HG02571 (cell line): ENCODE results near the gene IQCH.

ENCODE experiments used
- ATAC-seq: cut with Tn5 transposase; IDR thresholded peaks from one replicate; pipeline ENCODE4 v1.9.1; 2021; ENCODE audit warnings: mild to moderate bottlenecking, moderate library complexity; ENCODE audit not compliant: unreplicated experiment

Gene IQCH

GRCh38 chr15:67386947-67387346 is 132.4 kb downstream of the IQCH start:
- no peak for ATAC-seq

DNA sequence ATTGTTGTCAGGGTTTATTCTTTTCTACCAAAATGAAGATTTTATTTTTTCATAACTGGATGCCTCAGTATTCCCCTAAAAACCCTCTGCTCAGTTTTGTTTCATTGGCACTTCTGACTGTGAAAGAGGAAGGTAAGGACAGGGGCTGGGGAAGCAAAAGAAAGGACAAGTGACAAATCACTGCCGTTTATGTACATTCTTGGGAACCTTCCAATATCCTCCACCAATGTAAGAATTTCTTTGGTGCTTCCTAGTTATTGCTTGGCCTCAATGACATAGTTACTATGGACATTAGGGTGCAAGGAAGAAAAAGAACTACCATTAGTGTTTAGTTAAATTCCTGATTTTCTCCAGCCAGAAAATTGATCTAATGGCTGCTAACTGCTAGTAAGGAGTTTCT is 135.4 kb downstream of the IQCH start:
- ATAC-seq, result no peak

DNA sequence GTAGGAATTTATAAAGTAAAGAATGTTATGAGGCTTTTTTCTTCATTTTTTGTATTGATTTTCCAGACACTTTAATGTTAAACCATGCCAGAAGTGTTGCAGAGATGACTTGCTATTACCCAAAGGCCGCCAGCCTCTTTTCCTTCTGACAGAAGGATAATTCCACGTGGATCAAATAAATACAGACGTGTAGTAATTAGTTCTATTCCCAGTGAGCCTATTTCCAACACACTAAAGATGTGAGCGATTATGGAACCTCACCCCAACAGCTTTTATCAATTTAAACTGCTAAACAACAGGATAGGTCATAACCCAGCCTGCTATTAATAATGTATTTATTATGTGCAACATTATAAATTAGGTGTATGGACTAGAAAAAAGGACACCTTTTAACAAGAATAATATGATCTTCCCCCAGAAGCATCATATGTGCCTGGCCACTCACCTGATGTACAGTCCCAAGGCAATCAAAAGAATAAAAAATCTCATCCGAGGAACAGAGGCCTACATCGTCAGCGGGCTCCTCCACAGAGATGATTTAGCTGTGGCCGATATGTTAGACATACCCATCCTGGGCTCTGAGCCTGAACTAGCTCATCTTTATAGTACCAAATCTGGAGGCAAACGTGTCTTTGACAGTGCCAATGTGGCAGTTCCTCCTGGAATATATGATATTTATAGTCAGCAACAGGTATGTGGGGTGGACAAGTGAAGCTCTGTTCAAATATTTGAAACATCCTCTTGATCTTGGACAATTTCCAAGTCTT is 140.5 kb downstream of the IQCH start:
- no peak for ATAC-seq

DNA sequence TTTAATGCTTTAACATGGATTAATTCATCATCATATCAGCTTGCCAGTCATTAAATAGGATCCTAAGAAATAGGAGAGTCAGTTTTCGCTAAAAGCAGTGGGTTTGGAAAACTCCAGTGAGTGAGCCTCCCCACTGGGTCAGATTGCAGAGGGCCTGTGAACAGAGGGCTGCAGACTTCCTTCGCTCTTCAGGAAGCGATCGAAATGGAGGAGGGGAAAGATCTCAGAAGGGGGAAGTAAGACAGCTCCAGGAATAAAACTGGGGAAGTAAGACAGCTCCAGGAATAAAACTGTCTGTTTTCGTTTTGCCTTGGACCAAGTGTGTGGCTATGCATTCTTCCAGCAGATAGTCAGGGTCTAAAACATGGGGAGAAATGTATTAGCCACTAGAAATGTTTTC is 141.5 kb downstream of the IQCH start:
- no peak for ATAC-seq

DNA sequence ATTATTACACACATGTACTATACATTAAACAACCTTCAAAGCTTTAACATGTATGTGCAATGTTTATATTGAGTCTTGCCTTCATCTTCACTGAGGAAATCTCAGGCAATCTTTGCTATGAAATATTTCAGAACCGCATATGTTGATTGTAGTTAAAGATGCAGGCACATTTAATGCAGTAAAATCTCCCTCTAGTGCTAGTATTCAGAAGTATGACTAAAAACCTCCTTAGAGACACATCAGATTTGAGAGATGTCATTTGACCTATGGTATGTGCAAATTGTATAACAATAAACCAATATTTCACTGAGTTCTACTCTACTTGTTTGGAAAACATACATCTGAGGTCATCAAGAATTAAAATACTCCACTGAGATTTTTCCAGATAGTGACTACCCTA is 142.6 kb downstream of the IQCH start:
- ATAC-seq, result no peak

GRCh38 chr15:67399925-67400324 is 145.3 kb downstream of the IQCH start:
- no peak for ATAC-seq

- ATAC-seq, result no peak
These were observed 146.3 kb downstream of the IQCH start for GRCh38 chr15:67400890-67401289.

DNA sequence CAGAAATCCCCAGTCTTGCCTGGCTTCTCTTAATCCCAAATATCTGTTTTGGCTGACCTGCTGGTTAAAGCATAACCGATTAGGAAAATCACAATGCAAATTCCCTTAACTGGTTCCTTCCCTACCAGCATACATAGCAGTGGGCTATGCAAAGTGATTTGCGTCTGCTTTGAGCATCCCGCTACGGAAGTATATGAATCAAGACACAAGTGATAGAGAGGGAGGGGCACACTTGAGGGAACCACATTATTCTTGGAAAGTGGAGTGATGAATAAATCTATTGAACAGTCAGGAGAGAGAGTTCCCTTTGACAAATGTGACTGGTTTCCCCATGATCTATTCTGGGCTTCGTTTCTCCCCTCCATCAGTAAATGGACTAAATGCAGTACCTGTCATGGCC is 146.8 kb downstream of the IQCH start:
- ATAC-seq, result no peak

DNA sequence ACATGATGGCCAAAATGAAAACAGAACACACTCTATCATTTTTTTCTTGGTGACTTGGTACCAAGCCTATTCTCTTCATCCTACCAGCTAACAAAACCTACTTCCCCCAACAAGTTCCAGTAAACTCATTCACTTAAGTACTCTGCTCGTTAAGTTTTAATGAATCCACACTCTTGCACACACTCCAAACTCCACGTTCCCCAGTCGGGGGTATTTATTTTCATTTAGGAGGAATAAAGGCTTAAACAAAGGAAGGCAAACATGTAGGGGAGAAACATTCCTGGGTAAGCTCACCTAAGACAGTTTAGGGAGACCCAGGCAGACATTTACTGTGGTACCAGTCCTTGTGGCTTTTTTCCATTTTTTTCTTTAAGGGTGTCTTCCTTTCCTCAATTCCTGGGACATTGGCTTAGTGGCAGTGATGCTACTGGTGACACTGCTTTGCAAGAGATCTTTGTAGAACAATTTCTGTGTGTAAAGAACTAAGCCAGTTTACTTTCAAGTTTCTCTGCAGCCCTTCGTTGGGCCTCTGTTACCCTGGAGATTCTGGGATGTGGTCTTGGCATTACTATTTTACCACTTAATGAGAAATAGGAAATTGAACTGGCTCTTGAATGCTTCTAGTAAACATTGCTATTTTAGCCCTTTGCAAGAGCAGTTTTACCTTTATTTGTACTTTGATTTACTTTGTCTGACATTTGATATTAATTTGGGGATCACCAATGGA is 149.0 kb downstream of the IQCH start:
- ATAC-seq, result no peak

- ATAC-seq, result no peak
These were observed 150.9 kb downstream of the IQCH start for GRCh38 chr15:67405208-67406191.

DNA sequence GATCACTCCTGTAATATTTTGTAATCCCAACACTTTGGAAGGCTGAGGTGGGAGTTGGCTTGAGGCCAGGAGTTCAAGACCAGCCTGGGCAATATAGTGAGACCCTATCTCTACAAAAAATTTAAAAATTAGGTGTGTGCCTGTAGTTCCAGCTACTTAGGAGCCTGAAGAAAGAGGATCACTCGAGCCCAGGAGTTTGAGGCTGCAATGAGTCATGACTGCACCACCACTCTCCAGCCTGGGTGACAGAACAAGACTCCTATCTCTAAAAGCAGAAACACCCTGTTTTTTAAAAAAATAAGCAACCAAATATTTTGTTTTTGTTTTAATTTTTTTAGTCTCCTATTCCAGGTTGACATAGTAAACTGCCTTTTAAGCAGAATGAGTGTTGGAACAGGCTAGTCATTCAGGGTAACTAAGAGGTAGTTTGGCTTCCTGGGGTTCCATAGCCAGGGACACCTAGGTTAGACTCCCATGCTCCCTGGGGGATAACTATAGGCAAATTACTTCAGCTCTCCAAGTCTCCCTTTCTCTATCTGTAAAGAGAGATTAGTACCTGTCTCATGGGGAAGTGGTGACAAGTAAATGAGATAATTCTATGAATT is 151.8 kb downstream of the IQCH start:
- no peak for ATAC-seq

GRCh38 chr15:67407786-67408185 is 153.2 kb downstream of the IQCH start:
- no peak for ATAC-seq

DNA sequence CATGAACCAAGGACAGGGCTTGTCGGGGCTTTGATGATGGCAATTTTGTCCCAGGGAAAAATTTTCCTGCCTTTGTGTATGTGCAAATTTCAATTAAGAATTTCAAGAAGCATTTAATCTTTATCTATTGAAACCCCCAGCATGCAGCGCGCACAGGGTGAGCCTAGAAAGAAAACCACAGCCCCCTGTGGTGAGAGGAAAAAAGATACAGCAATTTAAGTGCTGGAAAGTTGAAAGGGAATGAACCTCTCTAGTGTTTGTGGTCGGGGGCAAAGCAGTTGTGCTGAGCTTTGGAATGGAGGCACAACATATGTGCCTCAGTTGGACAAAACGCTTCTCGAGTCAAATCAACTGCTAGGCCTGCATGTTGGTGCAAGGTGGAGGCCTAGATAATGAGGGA is 154.6 kb downstream of the IQCH start:
- no peak for ATAC-seq

GRCh38 chr15:67411486-67411885 is 156.9 kb downstream of the IQCH start:
- no peak for ATAC-seq

DNA sequence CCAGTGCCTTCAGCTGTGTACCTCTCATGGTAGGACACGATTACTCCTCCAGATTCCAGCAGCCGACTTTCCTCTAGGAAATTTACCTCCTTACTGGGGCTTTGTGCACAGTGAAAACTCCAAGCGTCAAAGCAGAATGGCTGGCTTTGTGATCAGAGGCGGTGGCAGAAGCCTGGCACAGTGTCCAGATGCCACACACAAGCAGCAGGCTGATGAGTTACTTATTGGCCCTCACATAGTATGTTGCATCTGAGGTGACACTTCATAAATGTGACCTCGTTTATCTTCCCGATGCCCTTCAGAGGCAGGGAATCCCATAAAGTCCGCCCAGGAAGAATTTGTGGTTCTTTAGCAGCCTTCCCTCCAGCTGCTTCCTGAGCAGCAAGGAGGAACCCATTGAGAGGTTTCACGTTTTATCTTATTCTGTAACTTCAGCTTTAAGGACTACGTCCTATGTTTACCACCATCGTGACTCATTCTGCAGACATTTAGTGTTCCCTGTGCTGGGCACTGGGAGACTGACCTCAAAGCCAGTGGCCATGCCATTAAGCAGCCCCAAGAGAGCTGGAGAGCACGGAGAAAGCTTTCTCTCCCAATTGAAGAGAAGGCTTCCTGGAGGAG is 159.3 kb downstream of the IQCH start:
- ATAC-seq, result no peak

DNA sequence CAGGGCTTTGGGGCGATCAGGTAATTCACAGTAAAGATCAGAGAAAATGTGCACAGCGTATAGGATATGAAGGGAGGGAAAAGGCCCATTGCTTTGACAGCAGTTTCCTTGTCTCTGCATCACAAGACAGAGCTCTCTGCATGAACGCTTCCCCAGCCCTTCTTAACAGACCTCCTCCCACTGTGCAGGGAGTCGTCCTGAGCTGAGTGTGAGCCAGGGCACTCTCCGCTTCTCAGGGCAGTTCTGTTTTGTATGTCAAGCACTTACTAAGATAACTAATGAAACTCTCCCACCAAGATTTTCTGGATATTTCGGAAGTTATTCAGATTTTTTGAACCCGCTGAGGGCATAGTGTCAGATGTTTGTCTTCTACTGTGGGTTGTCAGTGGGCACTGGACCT is 160.6 kb downstream of the IQCH start:
- no peak for ATAC-seq

DNA sequence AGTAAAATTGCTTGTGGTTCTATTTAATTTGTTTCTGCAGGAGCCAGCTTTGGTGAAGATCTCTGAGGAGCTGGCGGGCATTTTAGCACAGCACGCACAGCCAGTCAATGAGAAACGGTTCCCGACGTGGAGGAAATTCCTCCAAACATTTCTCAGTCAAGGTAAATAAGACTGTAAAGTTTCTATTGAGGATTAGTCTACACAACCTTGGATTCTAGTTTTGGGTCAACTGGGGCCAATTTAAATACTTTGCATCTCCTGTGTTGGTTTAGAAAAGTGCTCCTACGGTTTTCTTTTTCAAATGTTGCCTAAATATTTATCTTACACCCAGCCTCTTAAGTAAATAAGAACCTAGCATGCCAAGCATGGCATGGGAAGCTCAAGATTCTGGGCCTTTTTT is 162.3 kb downstream of the IQCH start:
- ATAC-seq, result no peak

DNA sequence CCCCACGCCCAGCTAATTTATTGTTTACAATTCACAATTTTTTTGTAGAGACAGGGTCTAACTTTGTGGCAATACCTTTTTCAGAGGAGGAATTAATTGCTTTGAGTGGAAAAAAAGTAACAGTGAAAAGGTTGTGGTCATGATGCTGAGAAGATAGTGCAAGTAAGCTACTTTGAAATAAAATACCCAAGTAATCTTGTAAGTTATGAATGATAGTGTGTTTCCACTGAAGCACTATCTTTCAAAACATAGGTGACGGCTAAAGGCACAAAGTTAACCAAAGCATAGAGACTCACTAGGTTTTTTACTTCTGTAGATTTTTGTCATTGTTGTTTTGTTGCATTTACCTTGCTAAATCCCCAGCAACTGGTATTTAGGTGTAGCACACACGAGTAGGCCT is 165.1 kb downstream of the IQCH start:
- ATAC-seq, result no peak

DNA sequence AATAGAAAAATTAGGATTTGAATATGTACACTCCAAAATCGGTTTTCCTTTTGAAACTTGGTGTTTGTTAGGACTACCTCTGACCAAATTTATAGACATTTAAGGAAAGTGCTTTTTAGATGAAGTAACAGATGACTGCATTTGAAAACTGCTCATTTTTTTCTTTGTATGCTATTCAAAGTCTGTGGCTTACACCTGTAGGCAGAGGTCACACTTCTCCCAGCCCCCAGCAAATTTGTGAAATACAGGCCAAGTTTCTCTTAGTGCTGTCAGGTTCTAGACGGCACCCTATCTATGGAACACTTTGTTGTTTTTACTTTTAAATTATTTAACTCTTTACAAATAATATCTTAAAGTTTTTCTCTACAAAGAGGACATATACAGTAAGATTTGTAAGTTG is 165.6 kb downstream of the IQCH start:
- ATAC-seq, result no peak

DNA sequence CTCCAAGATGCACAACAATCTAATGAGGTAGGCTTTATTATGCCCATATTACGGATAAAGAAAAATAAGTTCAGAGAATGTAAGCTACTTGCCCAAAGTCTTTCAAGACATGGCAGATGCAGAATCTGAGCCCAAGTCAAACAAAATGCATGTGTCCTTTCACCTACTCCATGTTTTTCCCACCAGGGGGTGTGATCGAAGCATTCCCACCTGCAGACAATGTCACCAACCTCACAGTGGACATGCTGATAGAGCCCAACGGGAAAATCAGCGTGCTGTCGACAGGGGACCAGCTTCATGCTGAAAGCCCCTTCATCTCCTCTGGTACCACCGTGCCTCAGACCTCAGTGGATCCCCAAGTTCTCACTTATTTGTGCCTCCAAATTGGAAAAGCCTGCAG is 166.5 kb downstream of the IQCH start:
- no peak for ATAC-seq

DNA sequence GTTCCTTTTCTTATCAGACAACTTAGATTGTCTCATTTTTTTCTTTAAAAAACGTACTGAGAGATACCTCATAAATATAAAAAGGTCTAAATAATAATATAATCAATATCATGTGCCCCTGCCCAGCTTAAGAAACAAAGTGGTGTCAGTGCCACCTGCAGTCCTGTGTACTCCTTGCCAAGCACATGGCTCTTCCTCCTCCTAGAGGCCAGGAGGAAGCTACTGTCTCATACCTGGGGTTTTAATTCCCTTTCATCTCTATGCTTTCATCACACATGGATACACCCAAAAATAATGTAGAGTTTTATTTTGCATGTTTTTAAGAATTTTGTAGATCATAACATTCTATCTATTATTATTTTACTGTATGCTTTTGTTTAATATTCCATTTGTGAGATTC is 167.7 kb downstream of the IQCH start:
- no peak for ATAC-seq
